ENCODE data around the gene THEMIS.
"Not testable (repeated sequence)": the region's sequence is repeated elsewhere in the genome, so short reads cannot be mapped to it uniquely, and the experiment has no call there.

The THEMIS gene

DNA sequence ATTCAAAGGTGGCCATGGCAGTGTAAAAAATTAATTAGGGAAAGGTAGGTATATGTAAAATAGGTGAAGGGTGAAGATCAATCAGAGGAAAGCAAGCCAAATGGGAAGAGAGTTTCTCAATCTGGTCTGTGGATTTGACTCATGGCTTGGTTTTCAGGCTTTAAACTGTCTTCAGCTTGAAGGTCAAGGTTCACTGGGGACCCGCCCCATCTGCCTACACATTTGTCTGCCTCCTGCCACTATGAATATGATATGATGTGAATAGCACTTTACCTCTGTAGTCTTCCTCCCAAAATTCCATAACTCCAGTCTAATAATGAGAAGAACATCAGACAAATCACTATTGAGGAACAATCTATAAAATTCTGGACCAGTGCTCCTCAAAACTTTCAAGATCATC, 32.3 kb upstream of the THEMIS start:
- ChIA-PET CTCF (no interaction called here), POLR2A (no interaction called here)
- no peaks in the 10 kb centered on the region for H3K36me3 ChIP-seq (ENCODE audit: control insufficient read depth in 2 of 2, insufficient read depth in 1 of 2, low read length in 2 of 2)
- no peaks in the 10 kb centered on the region for H3K4me1 ChIP-seq (ENCODE audit: control insufficient read depth, insufficient read depth, low read length)
- H3K9me3 ChIP-seq (ENCODE audit: control insufficient read depth, insufficient read depth, low read depth, low read length) = no peaks in the 10 kb centered on the region
- no peak overlapping the region for H3K4me3 ChIP-seq (ENCODE audit: low read depth, low read length)
- H3K27ac ChIP-seq (ENCODE audit: extremely low read depth, low read depth, low read length) = no peak overlapping the region
- no peak for TF ChIP-seq GLIS2 (tag by site-specific recombination; IDR thresholded peaks at IDR 0.05)
- no peak for TF ChIP-seq ZNF776 (tag by site-specific recombination; IDR thresholded peaks at IDR 0.05; ENCODE audit: borderline replicate concordance)
- TF ChIP-seq, protein P1, sequence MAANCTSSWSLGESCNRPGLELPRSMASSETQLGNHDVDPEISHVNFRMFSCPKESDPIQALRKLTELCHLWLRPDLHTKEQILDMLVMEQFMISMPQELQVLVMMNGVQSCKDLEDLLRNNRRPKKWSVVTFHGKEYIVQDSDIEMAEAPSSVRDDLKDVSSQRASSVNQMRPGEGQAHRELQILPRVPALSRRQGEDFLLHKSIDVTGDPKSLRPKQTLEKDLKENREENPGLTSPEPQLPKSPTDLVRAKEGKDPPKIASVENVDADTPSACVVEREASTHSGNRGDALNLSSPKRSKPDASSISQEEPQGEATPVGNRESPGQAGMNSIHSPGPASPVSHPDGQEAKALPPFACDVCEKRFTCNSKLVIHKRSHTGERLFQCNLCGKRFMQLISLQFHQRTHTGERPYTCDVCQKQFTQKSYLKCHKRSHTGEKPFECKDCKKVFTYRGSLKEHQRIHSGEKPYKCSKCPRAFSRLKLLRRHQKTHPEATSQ (tag by site-specific recombination; IDR thresholded peaks at IDR 0.05) = no peak

DNA sequence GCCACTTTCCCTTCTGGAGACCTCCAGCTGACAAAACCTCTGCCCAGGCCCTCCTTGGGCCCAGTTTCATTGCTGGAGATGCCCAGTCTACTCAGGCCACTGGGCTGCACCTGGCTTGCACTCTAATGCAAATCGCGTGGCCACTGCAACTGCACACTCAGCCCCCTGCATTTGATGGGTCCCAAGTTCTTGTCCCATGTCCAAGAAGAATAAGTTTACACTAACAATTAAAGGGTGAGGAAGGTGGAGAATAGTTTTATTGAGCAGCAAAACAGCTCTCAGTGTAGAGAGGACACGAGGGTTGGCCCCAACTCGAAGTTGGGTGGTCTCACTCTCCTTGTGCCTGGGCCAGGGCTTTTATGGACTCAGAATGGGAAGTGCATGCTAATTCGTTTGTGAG, 31.9 kb upstream of the THEMIS start:
- POLR2A ChIA-PET = no interaction called here
- CTCF ChIA-PET = no interaction called here
- Histone ChIP-seq H3K4me3 (ENCODE audit: low read depth, low read length) (no peak overlapping the region), H3K4me1 (ENCODE audit: control insufficient read depth, insufficient read depth, low read length) (no peaks in the 10 kb centered on the region), H3K36me3 (ENCODE audit: control insufficient read depth in 2 of 2, insufficient read depth in 1 of 2, low read length in 2 of 2) (no peaks in the 10 kb centered on the region), H3K9me3 (ENCODE audit: control insufficient read depth, insufficient read depth, low read depth, low read length) (no peaks in the 10 kb centered on the region), H3K27ac (ENCODE audit: extremely low read depth, low read depth, low read length) (no peak overlapping the region)
- TF ChIP-seq ZBTB17 (tag by site-specific recombination; IDR thresholded peaks at IDR 0.05) (no peak), ZNF214 (tag by site-specific recombination; IDR thresholded peaks at IDR 0.05; ENCODE audit: borderline replicate concordance) (no peak), EGR2 (tag by site-specific recombination; IDR thresholded peaks at IDR 0.05; ENCODE audit: low read depth) (no peak), ZNF48 (tag by site-specific recombination; IDR thresholded peaks at IDR 0.05) (no peak), SETDB1 (IDR thresholded peaks at IDR 0.05; ENCODE audit: insufficient read length, low read length) (peak; percentile 86), ZNF677 (tag by site-specific recombination; IDR thresholded peaks at IDR 0.05) (no peak), ZNF654 (tag by site-specific recombination; IDR thresholded peaks at IDR 0.05; ENCODE audit: low read depth) (no peak), TRIM28 (IDR thresholded peaks at IDR 0.05; ENCODE audit: borderline replicate concordance, low read length) (peak; percentile 80; the same call in 1 of the 2 replicates)
- TF ChIP-seq, protein P2, sequence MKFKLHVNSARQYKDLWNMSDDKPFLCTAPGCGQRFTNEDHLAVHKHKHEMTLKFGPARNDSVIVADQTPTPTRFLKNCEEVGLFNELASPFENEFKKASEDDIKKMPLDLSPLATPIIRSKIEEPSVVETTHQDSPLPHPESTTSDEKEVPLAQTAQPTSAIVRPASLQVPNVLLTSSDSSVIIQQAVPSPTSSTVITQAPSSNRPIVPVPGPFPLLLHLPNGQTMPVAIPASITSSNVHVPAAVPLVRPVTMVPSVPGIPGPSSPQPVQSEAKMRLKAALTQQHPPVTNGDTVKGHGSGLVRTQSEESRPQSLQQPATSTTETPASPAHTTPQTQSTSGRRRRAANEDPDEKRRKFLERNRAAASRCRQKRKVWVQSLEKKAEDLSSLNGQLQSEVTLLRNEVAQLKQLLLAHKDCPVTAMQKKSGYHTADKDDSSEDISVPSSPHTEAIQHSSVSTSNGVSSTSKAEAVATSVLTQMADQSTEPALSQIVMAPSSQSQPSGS (tag by site-specific recombination; IDR thresholded peaks at IDR 0.05; ENCODE audit: low read depth) = no peak
- TF ChIP-seq, protein P3, sequence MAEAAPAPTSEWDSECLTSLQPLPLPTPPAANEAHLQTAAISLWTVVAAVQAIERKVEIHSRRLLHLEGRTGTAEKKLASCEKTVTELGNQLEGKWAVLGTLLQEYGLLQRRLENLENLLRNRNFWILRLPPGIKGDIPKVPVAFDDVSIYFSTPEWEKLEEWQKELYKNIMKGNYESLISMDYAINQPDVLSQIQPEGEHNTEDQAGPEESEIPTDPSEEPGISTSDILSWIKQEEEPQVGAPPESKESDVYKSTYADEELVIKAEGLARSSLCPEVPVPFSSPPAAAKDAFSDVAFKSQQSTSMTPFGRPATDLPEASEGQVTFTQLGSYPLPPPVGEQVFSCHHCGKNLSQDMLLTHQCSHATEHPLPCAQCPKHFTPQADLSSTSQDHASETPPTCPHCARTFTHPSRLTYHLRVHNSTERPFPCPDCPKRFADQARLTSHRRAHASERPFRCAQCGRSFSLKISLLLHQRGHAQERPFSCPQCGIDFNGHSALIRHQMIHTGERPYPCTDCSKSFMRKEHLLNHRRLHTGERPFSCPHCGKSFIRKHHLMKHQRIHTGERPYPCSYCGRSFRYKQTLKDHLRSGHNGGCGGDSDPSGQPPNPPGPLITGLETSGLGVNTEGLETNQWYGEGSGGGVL (tag by site-specific recombination; IDR thresholded peaks at IDR 0.05) = no peak

DNA sequence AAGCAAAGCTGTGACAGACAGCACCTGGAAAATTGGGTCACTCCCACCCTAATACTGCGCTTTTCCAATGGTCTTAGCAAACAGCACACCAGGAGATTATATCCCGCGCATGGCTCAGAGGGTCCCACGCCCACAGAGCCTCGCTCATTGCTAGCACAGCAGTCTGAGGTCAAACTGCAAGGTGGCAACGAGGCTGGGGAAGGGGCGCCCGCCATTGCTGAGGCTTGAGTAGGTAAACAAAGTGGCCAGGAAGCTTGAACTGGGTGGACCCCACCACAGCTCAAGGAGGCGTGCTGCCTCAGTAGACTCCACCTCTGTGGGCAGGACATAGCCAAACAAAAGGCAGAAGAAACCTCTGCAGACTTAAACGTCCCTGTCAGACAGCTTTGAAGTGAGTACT, 25.6 kb upstream of the THEMIS start:
- POLR2A ChIA-PET; CTCF ChIA-PET; H3K4me3 ChIP-seq (ENCODE audit: low read depth, low read length); H3K9me3 ChIP-seq (ENCODE audit: control insufficient read depth, insufficient read depth, low read depth, low read length); H3K27ac ChIP-seq (ENCODE audit: extremely low read depth, low read depth, low read length); H3K36me3 ChIP-seq (ENCODE audit: control insufficient read depth in 2 of 2, insufficient read depth in 1 of 2, low read length in 2 of 2); H3K4me1 ChIP-seq (ENCODE audit: control insufficient read depth, insufficient read depth, low read length): not testable (repeated sequence)

DNA sequence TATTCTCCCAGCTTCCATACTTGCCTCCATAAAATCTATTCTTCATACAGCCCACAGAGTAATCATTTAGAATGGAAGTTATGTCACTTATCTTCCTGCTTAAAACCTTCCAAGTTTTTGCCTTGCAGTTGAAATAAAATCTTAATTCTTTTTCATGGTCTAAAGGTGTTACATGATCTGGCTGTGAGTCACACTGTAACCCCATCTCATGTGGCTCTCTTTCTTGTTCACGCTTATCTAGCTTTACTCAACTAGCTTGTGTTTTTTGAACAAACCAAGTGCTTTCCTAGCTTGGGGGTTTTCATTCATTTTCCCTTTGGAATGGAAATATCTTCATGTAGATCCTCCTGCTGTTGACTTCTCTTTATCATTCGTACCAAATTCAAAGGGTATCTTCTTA, 23.6 kb upstream of the THEMIS start:
- H3K4me3 ChIP-seq (ENCODE audit: low read depth, low read length) = no peak overlapping the region
- H3K36me3 ChIP-seq (ENCODE audit: control insufficient read depth in 2 of 2, insufficient read depth in 1 of 2, low read length in 2 of 2) = no peaks in the 10 kb centered on the region
- TF ChIP-seq WT1 (tag by site-specific recombination; IDR thresholded peaks at IDR 0.05) = no peak
- TF ChIP-seq, protein P4, sequence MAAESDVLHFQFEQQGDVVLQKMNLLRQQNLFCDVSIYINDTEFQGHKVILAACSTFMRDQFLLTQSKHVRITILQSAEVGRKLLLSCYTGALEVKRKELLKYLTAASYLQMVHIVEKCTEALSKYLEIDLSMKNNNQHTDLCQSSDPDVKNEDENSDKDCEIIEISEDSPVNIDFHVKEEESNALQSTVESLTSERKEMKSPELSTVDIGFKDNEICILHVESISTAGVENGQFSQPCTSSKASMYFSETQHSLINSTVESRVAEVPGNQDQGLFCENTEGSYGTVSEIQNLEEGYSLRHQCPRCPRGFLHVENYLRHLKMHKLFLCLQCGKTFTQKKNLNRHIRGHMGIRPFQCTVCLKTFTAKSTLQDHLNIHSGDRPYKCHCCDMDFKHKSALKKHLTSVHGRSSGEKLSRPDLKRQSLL (tag by site-specific recombination; IDR thresholded peaks at IDR 0.05) = no peak
- H3K27ac ChIP-seq (ENCODE audit: extremely low read depth, low read depth, low read length) = no peak overlapping the region
- H3K4me1 ChIP-seq (ENCODE audit: control insufficient read depth, insufficient read depth, low read length) = no peaks in the 10 kb centered on the region
- ChIA-PET POLR2A (no interaction called here), CTCF (no interaction called here)
- H3K9me3 ChIP-seq (ENCODE audit: control insufficient read depth, insufficient read depth, low read depth, low read length) = no peaks in the 10 kb centered on the region
